IMR-90 (cell line): Measurements from ENCODE around the gene CNDP1. TPM values are rescaled to one million over a fixed set of nuclear protein-coding genes. Genes with fewer than 3 reads are reported as not detected.
"Not testable (repeated sequence)": the region's sequence is repeated elsewhere in the genome, so short reads cannot be mapped to it uniquely, and the experiment has no call there.

Source experiments
- ATAC-seq: fragments of 200-7000 bp; cut with Tn5 transposase; 2 replicates; pipeline ENCODE4 v1.9.1; 2020; ENCODE audit warnings: low read depth, mild to moderate bottlenecking, moderate library complexity
- BruUV-seq: library from RNA; stranded (reverse); fragments of 400-500 nt; replicated peaks from 2 replicates; lab custom pipeline; 2021; lab: Mats Ljungman, UMichigan
- CTCF ChIA-PET: fragments of 300-600 bp; formaldehyde crosslinking; extraction: SDS; loops from one replicate; lab custom pipeline; 2021; ENCODE audit warnings: antibody characterized with exemption; lab: Yijun Ruan, JAX
- POLR2A ChIA-PET: fragments of 300-600 bp; sonication (Branson Sonifier 250); formaldehyde crosslinking; loops from one replicate; lab custom pipeline; 2022; ENCODE audit warnings: antibody characterized with exemption; ENCODE audit not compliant: unreplicated experiment; lab: Charles Lee
- DNase-seq: peaks from one replicate; pipeline ENCODE4 v3.0.0; 2013
- H2AFZ ChIP-seq: replicated peaks from 2 replicates; pipeline ENCODE3; 2013; ENCODE audit warnings: low read length, mild to moderate bottlenecking; ENCODE audit not compliant: poor library complexity
- H2AK5ac ChIP-seq: 2 replicates; pipeline ENCODE4 v1.6.1; 2013; ENCODE audit warnings: low read depth, low read length, inconsistent platforms
- H2AK9ac ChIP-seq: replicated peaks from 2 replicates; pipeline ENCODE3; 2013; ENCODE audit warnings: mild to moderate bottlenecking, low read depth, low read length, moderate library complexity; ENCODE audit not compliant: poor library complexity
- H2BK120ac ChIP-seq: 2 replicates; pipeline ENCODE4 v1.6.1; 2013; ENCODE audit warnings: low read depth, low read length, inconsistent platforms
- H2BK15ac ChIP-seq: 3 replicates; pipeline ENCODE4 v1.6.1; 2013; ENCODE audit warnings: low read depth, low read length, inconsistent platforms
- H2BK20ac ChIP-seq: 2 replicates; pipeline ENCODE4 v1.6.1; 2013; ENCODE audit warnings: low read depth, mild to moderate bottlenecking, inconsistent platforms, low read length, moderate library complexity
- H2BK5ac ChIP-seq: 2 replicates; pipeline ENCODE4 v1.6.1; 2013; ENCODE audit warnings: mild to moderate bottlenecking, low read depth, low read length, inconsistent platforms; ENCODE audit not compliant: poor library complexity, severe bottlenecking
- H3K14ac ChIP-seq: replicated peaks from 2 replicates; pipeline ENCODE4 v1.6.1; 2013; ENCODE audit warnings: low read depth, low read length, inconsistent platforms
- H3K18ac ChIP-seq: 2 replicates; pipeline ENCODE4 v1.6.1; 2013; ENCODE audit warnings: low read depth, low read length, control low read depth
- H3K23ac ChIP-seq: 2 replicates; pipeline ENCODE4 v1.6.1; 2013; ENCODE audit warnings: low read depth, low read length, inconsistent platforms
- H3K27ac ChIP-seq: 2 replicates; pipeline ENCODE4 v1.5.1; 2013; ENCODE audit warnings: mild to moderate bottlenecking, control low read depth, low read length; ENCODE audit not compliant: insufficient read depth
- H3K27me3 ChIP-seq: 2 replicates; pipeline ENCODE4 v1.6.1; 2013; ENCODE audit warnings: low read length; ENCODE audit not compliant: control insufficient read depth, insufficient read depth
- H3K36me3 ChIP-seq: 2 replicates; pipeline ENCODE4 v1.6.1; 2013; ENCODE audit warnings: low read length, mixed read lengths; ENCODE audit not compliant: control insufficient read depth, insufficient read depth
- H3K4ac ChIP-seq: 2 replicates; pipeline ENCODE4 v1.6.1; 2013; ENCODE audit warnings: low read depth, low read length, inconsistent platforms
- H3K4me1 ChIP-seq: 2 replicates; pipeline ENCODE4 v1.6.1; 2013; ENCODE audit warnings: low read length, mixed read lengths; ENCODE audit not compliant: control insufficient read depth, insufficient read depth
- H3K4me2 ChIP-seq: 2 replicates; pipeline ENCODE4 v1.6.1; 2013; ENCODE audit warnings: low read depth, mild to moderate bottlenecking, control low read depth, low read length, moderate library complexity
- H3K4me3 ChIP-seq: 2 replicates; pipeline ENCODE4 v1.5.1; 2013; ENCODE audit warnings: low read depth, mild to moderate bottlenecking, control low read depth, low read length, moderate library complexity; ENCODE audit not compliant: insufficient read depth
- H3K56ac ChIP-seq: 2 replicates; pipeline ENCODE4 v1.6.1; 2013; ENCODE audit warnings: low read length, inconsistent platforms; ENCODE audit not compliant: insufficient read depth; ENCODE audit errors: extremely low read depth
- H3K79me1 ChIP-seq, 2 experiments: 2 replicates each; pipeline ENCODE4 v1.6.1; 2013; ENCODE audit warnings: low read length in 2 of 2, inconsistent platforms in 1 of 2, low read depth in 1 of 2
- H3K9ac ChIP-seq: 2 replicates; pipeline ENCODE4 v1.6.1; 2013; ENCODE audit warnings: low read depth, low read length, control low read depth
- H3K9me1 ChIP-seq: 2 replicates; pipeline ENCODE4 v1.6.1; 2013; ENCODE audit warnings: low read length, inconsistent platforms; ENCODE audit not compliant: insufficient read depth
- H3K9me3 ChIP-seq: 2 replicates; pipeline ENCODE4 v1.6.1; 2013; ENCODE audit warnings: low read length; ENCODE audit not compliant: control insufficient read depth, insufficient read depth
- H4K20me1 ChIP-seq: 2 replicates; pipeline ENCODE4 v1.6.1; 2013; ENCODE audit warnings: low read length, inconsistent platforms; ENCODE audit not compliant: insufficient read depth
- H4K5ac ChIP-seq: 2 replicates; pipeline ENCODE4 v1.6.1; 2013; ENCODE audit warnings: mild to moderate bottlenecking, low read depth, low read length, control low read depth
- H4K8ac ChIP-seq, 2 experiments: 2 replicates each; pipeline ENCODE4 v1.6.1; 2013; ENCODE audit warnings: low read depth in 2 of 2, low read length in 2 of 2, control low read depth in 1 of 2, inconsistent platforms in 1 of 2
- H4K91ac ChIP-seq: 2 replicates; pipeline ENCODE4 v1.6.1; 2013; ENCODE audit warnings: low read depth, low read length, inconsistent platforms; ENCODE audit not compliant: insufficient read depth
- WGBS, 2 experiments: methylation state at CpG; one replicate each; pipeline versions ENCODE4 v1.1.5 to v1.1.7; 2013; ENCODE audit warnings: missing lambda C conversion rate in 2 of 2; ENCODE audit not compliant: insufficient read length in 1 of 2; ENCODE audit errors: extremely low coverage in 2 of 2; 5-methylcytosine and 5-hydroxymethylcytosine counted together
- dilution Hi-C: fragments of 300-500 bp; cut with HindIII; formaldehyde crosslinking; loops from one replicate; pipeline ENCODE4 v1.14.3; 2018; ENCODE audit warnings: low sequenced_read_pairs; ENCODE audit not compliant: unreplicated experiment
- in situ Hi-C: fragments of 300-500 bp; cut with MboI; formaldehyde crosslinking; loops from 3 replicates; pipeline ENCODE4 v1.14.3; 2019; ENCODE audit warnings: low sequenced_read_pairs, inconsistent platforms, mixed read lengths
- intact Hi-C: fragments of 100-400 bp; cut with micrococcal nuclease; formaldehyde crosslinking; loops from 2 replicates; pipeline ENCODE4 v1.10.0; 2022
- polyA plus RNA-seq, 3 experiments: library from polyadenylated mRNA; depleted of rRNA; stranded (reverse); fragments of >200 nt; gene quantifications; 2 replicates each; pipeline ENCODE4 v1.2.3, GENCODE V29; 2012; ENCODE audit warnings: low replicate concordance in 1 of 3
- total RNA-seq: library from RNA; depleted of rRNA; stranded (reverse); fragments of >200 nt; gene quantifications from 2 replicates; pipeline ENCODE4 v1.2.3, GENCODE V29; 2012

CNDP1 gene
- total and polyA plus RNA-seq, 2 of the 4 experiments (the other 2 are of a cell fraction): not detected

- WGBS, 2 experiments: 93% methylated on average over 3 of the region's 8 CpGs; no CpG with 5 or more reads in 1 of the 2 experiments
- BruUV-seq, DNase-seq, H3K9me3 ChIP-seq, H3K4me2 ChIP-seq, H3K9ac ChIP-seq, H3K4me3 ChIP-seq, ATAC-seq, H3K27ac ChIP-seq, H2BK20ac ChIP-seq, H2AK5ac ChIP-seq, H2BK120ac ChIP-seq, H4K20me1 ChIP-seq, H2BK15ac ChIP-seq, H3K4me1 ChIP-seq, H2BK5ac ChIP-seq, CTCF ChIA-PET, in situ Hi-C loops, intact Hi-C loops, H4K5ac ChIP-seq, H3K9me1 ChIP-seq, dilution Hi-C loops, H4K91ac ChIP-seq, H3K27me3 ChIP-seq, H3K4ac ChIP-seq, H3K14ac ChIP-seq, H4K8ac ChIP-seq, H3K23ac ChIP-seq, H2AK9ac ChIP-seq, H3K18ac ChIP-seq, POLR2A ChIA-PET, H3K56ac ChIP-seq, H2AFZ ChIP-seq: not testable (repeated sequence)
- Histone ChIP-seq H3K36me3 (peaks cover 29% of the 10 kb centered on the region), H3K79me1 (peaks cover 16 to 27% of the 10 kb centered on the region in 2 experiments)
Measured at GRCh38 chr18:74500774-74501173, 33.5 kb upstream of the CNDP1 start.
